Vagina (tissue), 2 donors: ENCODE measurements around the gene PDGFC.

Experiments
- CTCF ChIP-seq, 3 experiments: fragments of 450-650 bp in 2 of 3; fragments of 200-600 bp in 1 of 3; sonication (generic) in 1 of 3; IDR thresholded peaks; one replicate each; pipeline ENCODE4 v1.5.1; 2017 to 2019; ENCODE audit warnings: antibody characterized with exemption in 3 of 3, mild to moderate bottlenecking in 2 of 3, moderate library complexity in 2 of 3
- POLR2AphosphoS5 ChIP-seq, 2 donors: sonication (generic); formaldehyde crosslinking; IDR thresholded peaks; one replicate each; pipeline ENCODE4 v1.9.0; 2017; ENCODE audit warnings: antibody characterized with exemption in 2 of 2, mild to moderate bottlenecking in 2 of 2, low read depth in 1 of 2; ENCODE audit not compliant: insufficient read depth in 1 of 2

GRCh38 chr4:156773648-156774357, 197.8 kb downstream of the PDGFC start:
- TF ChIP-seq CTCF (IDR thresholded peaks at IDR 0.05) (no peak), POLR2AphosphoS5 (IDR thresholded peaks at IDR 0.05; ENCODE audit: insufficient read depth in 1 of 2, low read depth in 1 of 2) (no peak)
